Smooth muscle cell (in vitro differentiated cells): ENCODE measurements around the gene SLC27A6. TPM values are rescaled to one million over a fixed set of nuclear protein-coding genes. Genes with fewer than 3 reads are reported as not detected.

Experiments
- polyA plus RNA-seq: library from polyadenylated mRNA; unstranded; fragments of >200 nt; fragmentation: Nextera tagmentation; extraction: Ambion mirVana; gene quantifications from 2 replicates; pipeline ENCODE4 v1.2.1, GENCODE V29; 2016
- total RNA-seq: library from RNA; depleted of rRNA; stranded (reverse); fragments of >200 nt; gene quantifications from 2 replicates; pipeline ENCODE4 v1.2.3, GENCODE V29; 2014

SLC27A6 gene
- total and polyA plus RNA-seq, 2 experiments from 2014 or later: 0.49 to 2.4 TPM

Other genes with a start within 250 kb of the SLC27A6 start
- gene ISOC1, start 129.3 kb downstream of the SLC27A6 start, total RNA-seq: 15.0 and 15.3 TPM in 2 replicates
- gene ISOC1, start 129.3 kb downstream of the SLC27A6 start, polyA plus RNA-seq: 12.6 and 16.2 TPM in 2 replicates